Stimulated activated CD4-positive, alpha-beta T cell treated with anti-CD3 and anti-CD28 coated beads, Interleukin-1b, Interleukin-23, amount 100 ng/mL, for 48 hours (primary cell): ENCODE results near the gene CHID1.

Experiments
- DNase-seq: peaks from one replicate; pipeline ENCODE4 v3.0.0-alpha.2; 2020

Gene CHID1

DNA sequence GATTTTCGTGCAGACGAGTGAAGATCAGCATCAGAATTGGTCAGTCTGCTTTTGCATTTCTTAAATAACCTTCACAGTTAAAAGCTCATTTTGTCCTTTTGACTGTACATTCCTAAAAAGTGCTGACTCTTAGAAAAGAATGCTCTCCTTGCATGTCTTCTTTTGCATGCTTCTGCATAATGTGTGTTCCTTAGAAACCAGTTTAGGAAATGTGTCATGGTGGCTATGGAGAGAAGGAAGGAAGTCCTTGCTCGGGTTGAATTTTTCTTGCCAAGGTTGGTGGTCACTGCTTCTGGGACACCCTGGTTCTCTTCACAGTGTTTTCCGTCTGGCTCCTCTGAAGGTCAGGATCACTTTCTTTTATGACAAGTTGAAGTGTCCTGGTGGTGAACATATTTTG, 21.8 kb upstream of the CHID1 start:
- DNase-seq = no peak

DNA sequence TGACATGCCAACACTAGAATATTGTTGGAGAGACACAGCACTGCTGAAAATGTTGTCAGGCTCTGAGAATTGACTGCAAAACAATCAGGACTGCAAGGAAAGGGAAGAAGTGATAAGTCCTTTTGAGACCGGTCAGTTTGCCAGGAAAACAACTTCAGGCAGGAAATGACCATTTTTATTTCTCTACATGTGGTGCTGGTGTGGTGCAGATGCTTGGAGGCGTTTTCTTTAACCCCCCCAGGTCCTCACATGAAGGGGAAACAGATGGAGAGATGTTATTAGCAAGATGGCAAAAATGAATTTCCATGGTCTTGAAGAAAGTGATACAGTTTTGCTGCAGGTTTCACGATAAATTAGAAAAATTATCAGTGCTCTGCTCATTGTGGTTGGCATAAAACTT, 20.8 kb upstream of the CHID1 start:
- DNase-seq = no peak

DNA sequence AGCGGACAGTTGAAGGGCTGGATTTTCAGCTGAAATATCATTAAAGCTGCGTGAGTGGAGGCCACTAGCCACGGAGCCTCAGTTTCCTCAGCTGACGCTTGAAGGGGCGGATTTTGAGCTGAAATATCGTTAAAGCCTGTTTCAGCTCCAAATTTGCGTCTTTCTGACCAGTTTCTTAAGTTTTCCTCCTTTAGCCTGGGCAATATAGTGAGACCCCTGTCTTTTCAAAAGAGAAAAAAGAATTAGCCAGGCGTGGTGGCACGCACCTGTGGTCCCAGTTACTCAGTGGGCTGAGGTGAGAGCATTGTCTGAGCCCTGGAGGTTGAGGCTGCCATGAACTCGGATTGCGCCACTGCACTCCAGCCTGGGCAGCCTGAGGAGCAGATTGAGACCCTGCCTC, 18.8 kb upstream of the CHID1 start:
- DNase-seq = no peak

DNA sequence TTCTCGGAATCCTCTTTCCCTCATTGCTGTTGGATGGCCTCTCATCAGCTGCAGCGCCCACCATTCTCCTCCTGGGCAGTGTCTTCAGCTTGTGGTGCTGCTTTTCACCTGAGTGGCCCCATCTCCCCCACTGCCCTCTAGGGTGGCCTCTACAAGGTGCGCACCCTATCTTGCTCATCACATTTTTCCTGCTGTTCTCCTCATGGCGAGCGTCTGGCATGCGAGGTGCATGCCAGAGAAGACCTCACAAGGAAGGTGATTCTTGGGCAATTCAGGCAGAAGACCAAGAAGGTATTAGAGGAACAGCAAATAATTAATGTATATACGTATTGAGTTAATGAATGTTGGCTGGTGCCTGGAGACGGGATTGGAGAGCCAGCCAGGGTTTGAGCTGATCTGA, 18.2 kb upstream of the CHID1 start:
- DNase-seq = no peak

DNA sequence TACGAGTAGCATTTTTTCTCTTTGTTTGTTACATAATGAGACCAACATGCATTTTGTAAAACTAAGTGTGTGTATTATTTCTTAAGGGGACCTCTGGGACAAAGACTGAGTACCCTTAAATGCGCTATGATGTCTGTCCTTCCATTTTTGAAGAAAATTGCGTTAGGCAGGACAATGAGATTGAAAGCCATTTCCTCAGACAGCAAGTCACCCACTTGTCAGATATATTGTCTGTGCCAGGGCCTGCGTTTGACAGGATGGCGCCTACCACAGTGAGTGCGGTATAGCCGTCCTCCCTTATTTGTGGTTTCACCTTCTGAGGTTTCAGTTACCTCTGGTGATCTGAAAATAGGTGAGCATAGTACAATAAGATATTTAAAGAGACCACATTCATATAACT, 17.3 kb upstream of the CHID1 start:
- no peak for DNase-seq

DNA sequence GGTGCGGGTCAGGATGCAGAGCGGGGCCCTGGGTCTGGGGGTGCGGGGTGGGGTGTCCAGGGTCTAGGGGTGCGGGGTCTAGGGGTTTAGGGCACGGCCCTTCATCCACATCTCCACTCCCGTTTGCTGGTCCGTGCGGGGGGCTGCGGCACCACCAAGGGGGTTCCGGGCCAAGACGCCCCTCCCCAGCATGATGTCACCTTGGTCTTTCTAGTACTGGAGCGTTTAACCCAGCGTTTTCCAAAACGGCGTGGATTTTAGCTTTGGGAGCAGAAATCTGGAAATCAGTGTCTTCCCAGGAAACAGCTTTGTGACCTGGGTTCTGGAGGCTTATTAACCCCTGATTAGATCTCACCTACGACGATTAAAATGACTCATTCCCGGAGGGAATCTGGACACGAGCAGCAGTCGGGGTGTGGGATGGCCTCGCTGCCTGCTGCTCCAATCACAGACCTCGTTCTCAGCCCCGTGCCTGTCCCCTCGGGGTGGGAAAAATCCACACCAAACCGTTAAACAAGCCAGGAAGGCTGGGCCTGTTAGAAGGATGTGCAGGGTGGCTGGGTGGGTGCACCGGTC, 15.8 kb upstream of the CHID1 start:
- DNase-seq = no peak

DNA sequence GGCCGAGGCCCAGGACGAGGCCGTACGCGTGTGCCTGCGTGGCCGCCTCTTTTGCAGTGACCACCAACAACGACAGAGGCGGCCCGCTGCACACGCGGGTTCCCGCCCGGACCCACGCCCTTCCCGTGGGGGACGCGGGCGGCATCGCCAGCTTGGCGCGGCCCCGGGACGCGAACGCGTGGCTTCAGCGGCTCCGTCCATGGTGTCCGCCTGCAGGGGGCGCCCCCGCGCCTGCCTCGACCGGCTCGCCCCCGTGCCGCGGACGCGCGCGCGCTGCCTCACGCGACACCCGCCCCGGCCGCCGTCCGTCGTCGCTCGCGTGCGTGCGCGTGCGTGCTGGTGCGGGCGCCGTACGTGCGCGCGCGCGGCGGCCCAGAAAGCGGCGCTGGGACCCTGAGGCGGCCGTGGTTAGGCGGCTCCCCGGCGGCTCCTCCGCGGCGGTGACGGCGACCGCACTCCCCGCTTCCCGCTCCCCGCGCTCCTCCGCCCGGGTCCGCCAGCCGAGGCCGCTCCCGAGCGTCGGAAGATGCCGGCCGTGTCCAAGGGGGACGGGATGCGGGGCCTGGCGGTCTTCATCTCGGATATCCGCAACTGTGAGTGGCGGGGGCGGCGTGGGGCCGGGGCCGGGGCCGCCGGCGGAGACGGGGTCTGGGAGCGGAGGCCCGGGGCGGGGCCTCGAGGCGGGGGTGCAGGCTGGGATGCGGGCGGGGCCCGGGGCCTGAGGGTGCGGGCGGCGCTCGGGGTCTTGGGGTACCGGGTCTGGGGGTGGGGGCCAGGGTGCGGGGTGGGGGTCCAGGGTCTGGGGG, 15.1 kb upstream of the CHID1 start, which contains the start of gene AP2A2:
Gene AP2A2, plus strand, starts transcription at position 375 of the 806 bp plus-strand sequence. Its CDS starts 152 bp downstream, at position 527.
- DNase-seq = peak; percentile 88

DNA sequence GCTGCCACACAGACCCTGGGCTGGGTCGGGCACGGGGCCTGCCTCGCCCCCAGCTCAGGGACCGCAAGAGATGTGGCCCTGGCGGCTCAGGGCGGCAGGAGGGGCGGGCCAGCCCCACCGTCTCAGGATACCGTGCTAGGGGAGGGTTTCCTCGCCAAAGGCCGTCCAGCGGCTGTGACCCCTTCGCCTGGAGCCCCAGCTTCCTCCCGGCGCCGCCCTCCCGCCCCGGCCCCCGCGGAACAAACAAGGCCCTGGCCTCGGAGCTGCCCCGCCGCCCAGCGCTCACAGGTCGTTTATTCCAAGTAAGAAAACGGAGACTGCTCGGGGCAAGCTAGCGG, 14.5 kb upstream of the CHID1 start:
- no peak for DNase-seq

DNA sequence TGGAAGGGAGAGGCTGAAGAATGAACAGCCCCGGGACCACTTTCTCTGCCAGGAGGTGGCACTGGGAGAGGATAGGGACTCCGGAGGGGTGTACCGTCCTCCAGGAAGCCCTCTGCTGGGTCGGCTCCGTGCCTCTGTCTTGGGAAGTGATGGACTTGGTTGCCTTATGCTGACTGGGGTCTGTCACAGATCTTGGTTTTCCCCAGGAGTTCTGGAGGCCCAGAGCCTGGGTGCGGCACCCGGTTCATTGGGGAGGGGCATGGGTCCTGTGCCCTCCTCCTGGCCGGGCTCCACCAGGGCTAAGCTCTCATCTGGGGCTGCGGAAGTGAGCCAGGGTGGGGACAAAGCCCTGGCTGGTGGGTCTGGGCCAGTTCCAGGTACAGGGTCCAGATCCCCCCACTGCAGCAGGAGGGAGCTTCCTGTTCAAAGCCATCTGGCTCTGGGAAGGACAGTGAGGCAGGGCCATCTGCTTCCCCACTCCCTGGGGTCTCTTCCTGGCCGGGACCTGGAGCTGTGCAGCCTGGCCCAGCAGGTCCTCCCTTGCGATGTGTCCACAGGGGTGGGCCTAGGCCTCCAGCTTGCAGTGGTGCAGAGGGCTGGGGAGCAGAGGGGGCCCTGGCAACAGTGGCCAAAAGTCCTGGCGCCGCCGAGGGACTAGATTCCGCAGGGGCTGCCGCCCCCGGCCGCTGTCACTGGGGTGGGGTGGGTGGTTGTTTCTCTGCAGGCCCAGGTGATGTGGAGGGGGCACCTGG, 14.0 kb upstream of the CHID1 start:
- DNase-seq = no peak

DNA sequence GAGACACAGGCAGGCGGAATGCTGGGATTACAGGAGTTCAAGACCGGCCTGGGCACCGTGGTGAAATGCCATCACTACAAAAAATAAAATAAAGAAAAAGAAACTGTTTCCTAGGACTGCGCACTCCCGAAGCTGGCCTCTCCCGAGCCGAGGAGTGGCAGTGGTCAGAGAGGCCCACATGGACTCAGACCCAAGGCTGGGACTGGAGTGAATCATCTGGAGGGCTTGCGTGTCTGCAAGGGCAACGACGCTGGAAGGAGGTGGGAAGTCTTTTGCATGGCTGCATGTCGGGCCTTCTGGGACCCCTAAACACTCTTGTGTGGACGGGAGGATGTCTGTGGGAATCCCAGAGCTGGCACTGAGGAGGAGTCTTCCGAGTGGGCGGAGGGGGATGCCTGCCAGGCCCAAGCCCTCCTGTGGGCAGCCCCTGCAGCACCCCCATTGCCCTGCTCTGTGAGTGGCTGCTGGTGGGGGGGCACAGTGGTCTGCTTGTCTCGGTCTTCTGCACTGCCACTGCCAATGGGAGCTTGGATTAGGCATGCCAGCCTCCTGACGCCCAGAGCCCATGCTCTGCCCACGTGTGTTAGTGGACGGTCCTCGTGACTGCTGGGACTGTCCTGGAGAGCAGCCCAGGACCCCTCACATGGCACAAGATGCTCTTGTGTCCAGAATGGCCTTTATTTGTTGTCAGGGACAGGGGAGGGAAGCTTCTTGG, 13.2 kb upstream of the CHID1 start:
- no peak for DNase-seq

DNA sequence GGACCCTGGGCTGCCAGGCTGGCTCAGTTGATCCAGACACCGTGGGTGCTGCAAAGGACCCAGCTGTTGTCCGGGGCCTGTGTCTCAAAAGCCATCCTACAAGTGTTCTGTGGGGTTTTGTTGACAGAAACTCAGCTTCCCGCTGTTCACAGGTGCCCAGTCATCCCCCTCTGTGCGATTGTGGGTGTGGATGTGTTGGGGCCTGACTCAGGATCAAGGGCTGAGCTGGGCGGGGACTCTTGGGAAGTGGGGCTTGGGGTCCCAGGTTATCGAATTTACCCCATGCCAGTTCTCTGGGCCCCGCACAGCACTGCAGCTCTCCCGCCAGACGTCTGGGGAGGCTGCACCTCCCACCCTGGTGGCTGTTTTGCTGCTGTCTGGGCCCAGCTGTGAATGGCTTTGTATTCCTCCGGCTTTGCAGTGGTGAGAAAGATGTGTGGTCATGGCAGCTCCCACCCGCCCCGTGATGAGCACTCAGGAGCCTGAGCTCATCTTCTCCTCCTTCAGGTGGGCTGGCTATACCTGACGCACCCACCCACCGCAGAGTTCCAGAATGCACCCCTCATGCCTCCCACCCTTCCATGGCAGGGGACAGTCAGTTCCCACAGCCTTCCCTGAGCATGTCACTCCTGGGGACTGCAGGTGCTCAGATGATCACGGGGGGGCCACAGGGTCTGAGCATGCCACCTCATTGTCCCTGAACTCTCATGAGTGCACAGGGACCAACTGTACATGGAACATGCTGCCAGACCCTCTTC, 11.5 kb upstream of the CHID1 start:
- no peak for DNase-seq

DNA sequence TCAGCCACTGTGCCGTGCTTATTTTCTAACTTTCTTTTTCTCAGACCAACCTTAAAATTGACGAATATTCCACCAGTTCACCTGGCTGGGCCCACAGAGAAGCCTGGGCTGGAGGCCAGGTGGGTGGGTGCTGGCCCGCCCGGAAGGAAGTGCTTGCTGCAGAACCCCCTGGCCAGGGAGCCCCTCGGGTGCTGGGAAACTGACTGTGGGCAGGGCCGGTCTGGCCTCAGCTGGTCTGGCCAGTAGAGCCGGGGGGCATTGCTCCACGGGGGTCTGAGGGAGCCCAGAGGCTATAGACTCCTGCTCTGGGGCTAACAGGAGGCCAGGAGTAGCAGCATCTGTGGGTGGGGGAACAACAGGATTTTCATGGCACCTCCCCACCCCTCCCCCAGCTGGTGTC, 6.8 kb upstream of the CHID1 start:
- DNase-seq = no peak

DNA sequence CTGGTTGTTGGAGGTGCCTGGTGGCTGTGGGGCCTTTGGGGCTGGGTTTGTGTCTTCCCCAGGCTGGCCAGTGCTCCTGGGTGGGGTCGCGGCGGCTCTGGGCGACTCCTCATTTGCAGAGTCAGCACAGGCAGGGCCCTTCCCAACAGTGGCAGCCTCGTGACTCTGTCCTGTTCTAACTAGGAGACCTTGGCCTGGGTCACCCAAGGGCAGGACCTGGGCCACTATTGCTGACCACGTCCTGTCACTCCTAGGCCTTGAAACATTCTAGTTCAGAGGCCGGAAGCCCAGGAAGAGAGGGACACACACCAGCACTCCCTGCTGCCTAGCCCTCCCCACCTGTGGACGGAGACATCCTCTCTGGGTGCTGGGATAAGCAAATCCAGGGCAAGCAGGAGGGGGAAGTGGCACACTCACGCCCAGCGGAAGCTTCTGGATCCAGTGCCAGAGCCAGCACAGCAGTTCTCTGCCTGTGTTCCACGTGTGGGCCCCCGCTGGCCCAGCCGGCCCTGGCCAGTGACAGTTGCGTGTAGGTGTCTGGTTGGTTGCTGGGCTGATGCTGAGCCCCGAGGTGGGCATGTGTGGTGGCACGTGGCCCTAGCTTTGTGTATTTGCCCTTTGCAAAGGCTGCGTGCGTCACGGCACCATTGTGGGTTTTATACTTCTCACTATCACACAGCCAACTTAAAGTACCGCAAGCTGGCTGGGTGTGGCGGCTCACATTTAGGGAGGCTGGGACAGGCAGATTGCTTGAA, 4.3 kb upstream of the CHID1 start:
- no peak for DNase-seq

DNA sequence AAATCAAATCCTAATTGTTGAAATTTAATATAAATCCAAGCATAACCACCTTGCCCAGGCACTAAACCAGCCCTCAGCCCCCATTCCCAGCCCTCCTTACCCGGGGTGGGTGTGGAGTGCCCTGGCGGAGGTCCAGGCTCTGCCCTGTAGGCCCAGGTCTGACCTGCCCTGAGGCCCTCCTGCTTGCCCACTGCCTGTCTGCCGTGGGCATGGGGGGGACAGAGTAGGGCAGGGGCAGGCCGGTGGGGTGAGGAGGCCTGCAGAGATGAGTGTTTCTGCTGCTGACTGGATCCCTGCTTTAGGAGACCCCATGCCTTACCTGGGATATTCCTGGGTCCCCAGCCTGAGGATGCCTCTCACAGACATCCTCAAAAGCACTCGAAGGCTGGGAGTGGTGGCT, 3.6 kb upstream of the CHID1 start:
- no peak for DNase-seq

DNA sequence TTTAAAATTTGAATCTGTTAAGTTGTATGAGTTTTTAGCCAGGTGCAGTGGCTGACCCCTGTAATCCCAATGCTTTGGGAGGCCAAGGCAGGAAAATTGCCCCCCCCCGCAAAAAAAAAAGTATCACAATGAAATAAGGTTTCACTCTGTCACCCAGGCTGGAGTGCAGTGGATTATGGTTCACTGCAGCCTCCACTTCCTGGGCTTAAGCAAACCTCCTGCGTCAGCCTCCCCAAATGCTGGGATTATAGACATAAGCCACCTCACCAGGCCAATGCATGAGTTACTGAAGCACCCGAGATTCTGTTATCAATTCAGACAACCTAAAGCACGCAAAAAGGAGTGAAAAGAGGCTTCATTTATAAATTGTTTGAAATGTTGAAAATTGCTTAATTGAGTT, 2.4 kb upstream of the CHID1 start:
- DNase-seq = no peak

DNA sequence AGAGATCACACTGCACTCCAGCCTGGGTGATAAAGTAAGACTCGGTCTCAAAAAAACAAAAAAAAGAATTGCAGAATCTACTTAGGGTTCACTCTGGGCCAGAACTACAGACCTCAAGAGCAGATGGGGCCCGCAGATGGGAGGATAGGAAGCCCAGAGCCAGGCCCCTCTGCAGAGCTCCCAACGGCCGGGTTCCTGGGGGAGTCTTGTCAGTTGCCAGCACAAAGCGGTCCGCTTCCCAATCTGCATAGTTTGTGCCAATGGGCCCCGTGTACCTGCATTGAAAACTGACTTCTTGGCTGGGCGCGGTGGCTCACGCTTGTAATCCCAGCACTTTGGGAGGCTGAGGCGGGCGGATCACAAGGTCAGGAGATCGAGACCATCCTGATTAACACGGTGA, 1.7 kb upstream of the CHID1 start:
- DNase-seq = no peak

DNA sequence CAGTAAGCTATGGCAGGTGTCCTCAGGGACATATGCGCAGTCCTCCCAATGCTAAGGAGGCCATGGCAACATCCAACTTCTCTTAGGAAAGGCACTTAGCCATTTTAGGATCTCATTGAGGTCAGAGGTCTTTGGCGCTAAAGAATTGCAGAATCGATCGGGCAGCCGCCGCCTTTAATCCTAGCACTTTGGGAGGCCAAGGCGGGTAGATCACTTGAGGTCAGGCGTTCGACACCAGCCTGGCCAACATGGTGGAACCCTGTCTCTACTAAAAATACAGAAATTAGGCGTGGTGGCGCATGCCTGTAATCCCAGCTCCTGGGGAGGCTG, 1.2 kb upstream of the CHID1 start:
- DNase-seq = no peak

DNA sequence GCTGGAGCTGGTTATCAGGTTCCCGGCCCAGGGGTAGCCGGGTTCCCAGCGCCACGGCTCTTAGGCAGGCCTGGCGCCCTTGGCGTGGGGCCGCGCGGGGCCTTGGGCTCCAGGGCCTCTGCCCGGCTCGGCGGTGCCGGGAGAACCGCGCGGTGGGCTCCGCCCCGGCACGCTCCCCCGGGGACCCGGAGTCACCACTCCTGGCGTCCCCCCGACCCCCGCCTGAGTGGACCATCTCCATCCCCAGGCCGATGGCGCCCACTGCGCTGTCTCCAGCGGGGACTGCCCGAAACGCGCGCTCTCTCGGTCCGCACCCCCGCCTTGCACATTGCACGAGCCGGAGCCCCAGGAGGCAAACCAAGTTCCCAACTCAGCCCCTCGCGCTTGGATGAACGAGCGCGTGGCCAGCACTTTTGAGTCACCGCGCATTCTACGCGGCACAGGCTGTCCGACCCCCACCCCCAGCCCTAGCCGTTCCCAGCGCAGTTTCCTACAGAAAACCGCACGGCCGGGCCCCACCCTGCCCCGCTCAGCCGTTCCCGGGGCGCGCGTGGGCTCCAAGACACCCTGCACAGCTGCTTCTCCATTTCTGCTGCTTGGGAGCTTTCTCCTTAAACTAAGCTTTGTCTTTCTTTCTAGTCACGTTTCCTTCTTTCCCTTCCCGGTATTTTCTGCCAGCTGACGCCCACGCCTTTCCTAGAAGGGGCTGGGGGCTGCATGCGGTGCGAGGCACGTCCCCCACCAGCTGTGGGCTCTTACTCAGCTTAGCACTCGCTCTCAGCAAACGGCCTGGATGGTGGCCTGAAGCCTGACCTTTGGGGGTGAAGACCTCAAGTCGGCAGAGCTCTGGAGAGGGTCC, 650 bp upstream of the CHID1 start:
- DNase-seq = peak; percentile 48

DNA sequence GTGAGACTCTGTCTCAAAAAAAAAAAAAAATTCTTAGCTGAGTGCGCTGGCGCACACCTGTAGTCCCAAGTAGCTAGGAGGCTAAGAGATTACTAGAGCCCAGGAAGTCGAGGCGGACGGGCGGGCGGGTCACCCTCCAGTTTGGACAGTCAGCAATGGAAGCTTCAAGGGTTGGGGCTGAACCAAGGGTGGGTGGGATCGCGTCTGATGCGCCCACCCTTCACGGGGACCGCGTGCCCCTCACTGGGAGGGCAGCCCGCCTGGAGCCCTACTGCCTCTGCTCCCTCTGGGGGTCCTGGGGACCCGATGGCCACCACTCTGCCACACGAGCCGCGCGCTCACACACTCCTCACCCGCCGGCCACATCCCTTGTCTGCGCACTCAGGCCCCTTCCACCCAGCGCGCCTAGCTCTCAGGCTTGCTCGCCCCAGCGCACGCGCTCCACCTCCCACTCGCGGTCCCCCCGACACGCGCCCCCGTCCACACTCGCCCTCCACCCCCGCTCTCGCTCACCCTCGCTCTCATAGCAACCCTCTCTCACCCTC, 494 bp downstream of the CHID1 start:
- no peak for DNase-seq

DNA sequence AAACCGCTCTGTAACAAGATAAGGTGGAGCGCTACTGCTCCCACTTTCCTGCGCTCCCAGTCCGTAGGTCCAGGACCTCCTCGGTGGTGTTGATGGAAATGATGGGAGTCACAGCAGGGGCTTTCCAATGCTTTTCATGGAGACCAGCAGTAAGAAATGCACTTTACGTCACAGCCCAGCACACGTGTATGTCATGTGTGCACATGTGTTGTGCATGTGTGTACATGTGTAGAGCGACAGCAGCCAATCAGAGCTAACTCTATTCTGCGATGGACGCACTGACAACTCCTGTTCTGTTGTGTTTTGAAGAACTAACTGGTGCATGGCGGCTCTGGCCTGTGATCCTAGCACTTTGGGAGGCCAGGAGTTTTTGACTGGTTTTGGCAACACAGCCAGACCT, 1.2 kb downstream of the CHID1 start:
- no peak for DNase-seq

DNA sequence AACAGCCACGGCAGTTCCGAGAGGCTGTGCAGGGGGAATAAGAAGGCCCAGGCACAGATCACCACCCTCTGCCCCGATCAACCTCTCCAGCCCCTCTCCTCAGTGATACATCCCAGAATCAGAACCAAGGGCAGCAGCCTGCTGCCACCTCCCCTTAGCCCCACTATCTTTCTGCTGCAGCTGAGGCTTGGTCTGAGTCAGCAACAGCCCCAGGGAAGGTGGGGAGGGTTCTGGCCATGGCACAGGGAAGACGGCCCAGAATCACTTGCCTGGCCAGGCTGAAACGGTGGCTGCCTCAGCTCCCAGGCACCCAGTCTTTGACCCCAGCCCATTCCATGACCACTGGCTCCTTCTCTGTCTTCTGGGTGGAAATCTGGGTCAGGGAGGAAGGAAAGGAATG, 2.3 kb downstream of the CHID1 start:
- DNase-seq = no peak
